Mesendoderm (in vitro differentiated cells): ENCODE data around the gene DAB2.

Experiments
- DNase-seq: peaks from one replicate; pipeline ENCODE4 v3.0.0; 2013
- H2AK5ac ChIP-seq: 2 replicates; pipeline ENCODE4 v1.6.1; 2013; ENCODE audit warnings: low read length, inconsistent platforms
- H2BK120ac ChIP-seq: 2 replicates; pipeline ENCODE4 v1.6.1; 2013; ENCODE audit warnings: low read depth, mild to moderate bottlenecking, low read length, moderate library complexity, mixed read lengths
- H2BK15ac ChIP-seq: replicated peaks from 2 replicates; pipeline ENCODE4 v1.6.1; 2013; ENCODE audit warnings: low read depth, mild to moderate bottlenecking, moderate library complexity
- H2BK5ac ChIP-seq: 2 replicates; pipeline ENCODE4 v1.6.1; 2013; ENCODE audit warnings: low read length, inconsistent platforms
- H3K18ac ChIP-seq: 2 replicates; pipeline ENCODE4 v1.6.1; 2013; ENCODE audit warnings: mild to moderate bottlenecking, low read length, mixed read lengths
- H3K23ac ChIP-seq: one replicate; pipeline ENCODE4 v1.6.1; 2013; ENCODE audit warnings: low read length
- H3K27ac ChIP-seq: 2 replicates; pipeline ENCODE4 v1.5.1; 2013; ENCODE audit warnings: low read depth, mild to moderate bottlenecking, inconsistent platforms, low read length, moderate library complexity
- H3K27me3 ChIP-seq: 2 replicates; pipeline ENCODE4 v1.6.1; 2013; ENCODE audit warnings: low read length, control low read depth, mild to moderate bottlenecking, inconsistent platforms; ENCODE audit not compliant: insufficient read depth, poor library complexity
- H3K36me3 ChIP-seq: 2 replicates; pipeline ENCODE4 v1.6.1; 2013; ENCODE audit warnings: low read length, inconsistent platforms; ENCODE audit not compliant: control insufficient read depth, insufficient read depth
- H3K4ac ChIP-seq: one replicate; pipeline ENCODE4 v1.6.1; 2013; ENCODE audit warnings: low read depth, mild to moderate bottlenecking, low read length, moderate library complexity
- H3K4me1 ChIP-seq: 2 replicates; pipeline ENCODE4 v1.6.1; 2013; ENCODE audit warnings: low read depth, low read length, inconsistent platforms; ENCODE audit not compliant: control insufficient read depth
- H3K4me2 ChIP-seq: 2 replicates; pipeline ENCODE4 v1.6.1; 2013; ENCODE audit warnings: low read length
- H3K4me3 ChIP-seq: 2 replicates; pipeline ENCODE4 v1.5.1; 2013; ENCODE audit warnings: mild to moderate bottlenecking, low read length
- H3K56ac ChIP-seq: one replicate; pipeline ENCODE4 v1.6.1; 2013; ENCODE audit warnings: low read length
- H3K79me1 ChIP-seq: 2 replicates; pipeline ENCODE4 v1.6.1; 2013; ENCODE audit warnings: low read length, inconsistent platforms
- H3K79me2 ChIP-seq: 2 replicates; pipeline ENCODE4 v1.6.1; 2013; ENCODE audit warnings: mild to moderate bottlenecking, low read length; ENCODE audit not compliant: control insufficient read depth, insufficient read depth
- H3K9ac ChIP-seq: 2 replicates; pipeline ENCODE4 v1.6.1; 2013; ENCODE audit warnings: low read length, inconsistent platforms
- H4K5ac ChIP-seq: one replicate; pipeline ENCODE4 v1.6.1; 2013; ENCODE audit warnings: low read length
- H4K8ac ChIP-seq: one replicate; pipeline ENCODE4 v1.6.1; 2013; ENCODE audit warnings: low read depth, mild to moderate bottlenecking, control low read depth, low read length, moderate library complexity
- WGBS: extraction: QIAGEN DNeasy Blood & Tissue Kit; methylation state at CpG from one replicate; pipeline ENCODE4 v1.1.7; 2013; ENCODE audit warnings: low lambda C conversion rate, missing lambda C conversion rate; ENCODE audit not compliant: insufficient coverage; ENCODE audit errors: extremely low coverage; 5-methylcytosine and 5-hydroxymethylcytosine counted together

Gene DAB2

GRCh38 chr5:39376293-39376714 is 48.5 kb downstream of the DAB2 start:
- Histone ChIP-seq H3K27me3 (no peaks in the 10 kb centered on the region), H3K4me1 (no peaks in the 10 kb centered on the region), H2BK120ac (no peak overlapping the region), H3K27ac (no peak overlapping the region), H2BK5ac (no peak overlapping the region), H3K79me2 (no peaks in the 10 kb centered on the region), H4K5ac (no peak overlapping the region), H2AK5ac (no peak overlapping the region), H3K36me3 (no peaks in the 10 kb centered on the region), H3K23ac (no peak overlapping the region), H3K4ac (no peak overlapping the region), H3K4me3 (no peak overlapping the region), H2BK15ac (no peak overlapping the region), H3K79me1 (no peaks in the 10 kb centered on the region), H3K56ac (no peak overlapping the region), H4K8ac (no peak overlapping the region), H3K9ac (no peak overlapping the region), H3K18ac (no peak overlapping the region), H3K4me2 (no peak overlapping the region)
- DNase-seq, result peak; percentile 84
- WGBS, result no CpG with 5 or more reads among the region's 3 CpGs

GRCh38 chr5:39373791-39374190 is 51.0 kb downstream of the DAB2 start:
- Histone ChIP-seq H3K56ac (no peak overlapping the region), H4K5ac (no peak overlapping the region), H3K27me3 (no peaks in the 10 kb centered on the region), H3K4me1 (no peaks in the 10 kb centered on the region), H3K79me1 (no peaks in the 10 kb centered on the region), H2BK15ac (no peak overlapping the region), H3K79me2 (no peaks in the 10 kb centered on the region), H3K23ac (no peak overlapping the region), H3K9ac (no peak overlapping the region), H2AK5ac (no peak overlapping the region), H3K18ac (no peak overlapping the region), H3K4ac (no peak overlapping the region), H4K8ac (no peak overlapping the region), H3K4me3 (no peak overlapping the region), H3K27ac (no peak overlapping the region), H3K4me2 (no peak overlapping the region), H2BK5ac (no peak overlapping the region), H2BK120ac (no peak overlapping the region), H3K36me3 (no peaks in the 10 kb centered on the region)
- WGBS, result no CpG with 5 or more reads among the region's 2 CpGs
- no peak for DNase-seq

- no peaks in the 10 kb centered on the region for H3K36me3 ChIP-seq
- no peak overlapping the region for H4K8ac ChIP-seq
- DNase-seq, result no peak
- H2BK5ac ChIP-seq, result no peak overlapping the region
- H4K5ac ChIP-seq, result no peak overlapping the region
- H3K27me3 ChIP-seq, result no peaks in the 10 kb centered on the region
- H3K4me2 ChIP-seq, result no peak overlapping the region
- no peak overlapping the region for H3K27ac ChIP-seq
- H3K4ac ChIP-seq, result no peak overlapping the region
- H3K4me3 ChIP-seq, result no peak overlapping the region
- no peak overlapping the region for H3K18ac ChIP-seq
- no peak overlapping the region for H3K23ac ChIP-seq
- no peak overlapping the region for H2AK5ac ChIP-seq
- WGBS, result no CpG with 5 or more reads among the region's 3 CpGs
- no peaks in the 10 kb centered on the region for H3K79me2 ChIP-seq
- no peak overlapping the region for H3K56ac ChIP-seq
- no peak overlapping the region for H2BK15ac ChIP-seq
- H2BK120ac ChIP-seq, result no peak overlapping the region
- H3K4me1 ChIP-seq, result no peaks in the 10 kb centered on the region
- no peaks in the 10 kb centered on the region for H3K79me1 ChIP-seq
- no peak overlapping the region for H3K9ac ChIP-seq
Measured at GRCh38 chr5:39371367-39371635, 53.5 kb downstream of the DAB2 start.

GRCh38 chr5:39370555-39371366 is 54.0 kb downstream of the DAB2 start:
- H3K23ac ChIP-seq, result no peak overlapping the region
- no peak overlapping the region for H3K27ac ChIP-seq
- no peak overlapping the region for H3K4me2 ChIP-seq
- H3K9ac ChIP-seq, result no peak overlapping the region
- WGBS, result no CpG with 5 or more reads among the region's 10 CpGs
- no peaks in the 10 kb centered on the region for H3K79me1 ChIP-seq
- no peak overlapping the region for H3K56ac ChIP-seq
- H3K4me1 ChIP-seq, result no peaks in the 10 kb centered on the region
- no peak for DNase-seq
- no peaks in the 10 kb centered on the region for H3K79me2 ChIP-seq
- no peak overlapping the region for H2BK5ac ChIP-seq
- H4K5ac ChIP-seq, result no peak overlapping the region
- H2AK5ac ChIP-seq, result no peak overlapping the region
- no peak overlapping the region for H4K8ac ChIP-seq
- no peak overlapping the region for H2BK15ac ChIP-seq
- no peak overlapping the region for H3K4me3 ChIP-seq
- H3K18ac ChIP-seq, result no peak overlapping the region
- no peaks in the 10 kb centered on the region for H3K36me3 ChIP-seq
- H3K4ac ChIP-seq, result no peak overlapping the region
- no peak overlapping the region for H2BK120ac ChIP-seq
- H3K27me3 ChIP-seq, result no peaks in the 10 kb centered on the region

- Histone ChIP-seq H3K9ac (no peak overlapping the region), H3K4ac (no peak overlapping the region), H4K5ac (no peak overlapping the region), H3K27me3 (no peaks in the 10 kb centered on the region), H3K36me3 (no peaks in the 10 kb centered on the region), H3K4me1 (no peaks in the 10 kb centered on the region), H2BK5ac (no peak overlapping the region), H4K8ac (no peak overlapping the region), H3K4me2 (no peak overlapping the region), H3K56ac (no peak overlapping the region), H2BK15ac (no peak overlapping the region), H3K79me2 (no peaks in the 10 kb centered on the region), H3K4me3 (no peak overlapping the region), H2BK120ac (no peak overlapping the region), H3K79me1 (no peaks in the 10 kb centered on the region), H3K27ac (no peak overlapping the region), H2AK5ac (no peak overlapping the region), H3K23ac (no peak overlapping the region), H3K18ac (no peak overlapping the region)
- no peak for DNase-seq
- WGBS, result no CpG with 5 or more reads among the region's 5 CpGs
Measured at GRCh38 chr5:39369123-39369815, 55.5 kb downstream of the DAB2 start.
